ENCODE data around the gene HOXC5.

DNA sequence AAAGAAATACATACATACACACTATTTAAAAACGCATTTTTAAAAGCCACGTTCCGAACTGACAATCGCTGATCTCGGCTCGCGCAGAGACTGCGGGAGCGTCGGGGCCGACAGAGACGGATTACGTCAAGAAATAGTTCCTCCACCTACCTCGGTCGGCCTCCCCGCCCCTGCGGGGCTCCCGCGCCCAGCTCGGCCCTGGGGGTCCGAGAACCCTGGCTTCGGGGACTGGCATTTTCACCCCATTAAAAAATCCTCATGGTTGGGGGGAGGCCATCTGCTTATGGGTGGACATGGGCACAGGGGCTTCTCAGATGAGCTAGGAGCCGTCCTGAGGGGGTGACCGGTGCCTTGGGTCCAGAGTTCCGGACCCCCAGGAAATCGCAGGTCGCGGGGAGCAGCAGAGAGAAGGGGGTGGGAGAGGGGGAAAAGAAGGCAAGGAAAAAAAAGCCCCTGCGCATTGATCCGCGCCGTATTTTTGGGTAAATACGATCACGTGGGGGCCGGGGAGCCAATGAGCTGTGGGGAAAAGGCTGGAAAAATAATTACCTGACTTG is 33.2 kb upstream of the HOXC5 start:
- TF ChIP-seq CTCF (IDR thresholded peaks at IDR 0.05 in 4 of 5, conservative IDR thresholded peaks at IDR 0.05 in 1 of 5), result peak in 1 of 5 experiments; percentile 23
- peak in 1 of 2 donors; percentile 40 for TF ChIP-seq POLR2A (IDR thresholded peaks at IDR 0.05)
